ENCODE measurements around the gene IL37.

DNA sequence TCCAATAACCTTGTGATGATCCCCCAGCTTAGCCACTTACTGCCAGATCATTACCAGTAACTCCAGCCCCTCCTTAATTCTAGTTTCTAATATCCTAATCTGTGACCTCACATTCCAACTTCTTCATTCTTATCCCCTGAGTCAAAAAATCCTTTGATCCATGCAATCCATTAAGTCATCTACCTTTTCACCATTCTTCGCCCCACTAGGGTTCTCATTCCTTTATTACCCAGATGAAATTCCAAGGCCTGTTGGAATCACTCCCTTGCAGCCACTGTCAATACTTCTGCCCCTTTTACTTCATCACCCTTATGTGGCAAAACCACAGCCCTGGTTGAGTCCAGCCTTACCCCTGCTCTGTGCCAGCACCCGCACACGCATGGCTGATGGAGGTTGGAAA is 46.5 kb downstream of the IL37 start:
- TF ChIP-seq, protein P1, sequence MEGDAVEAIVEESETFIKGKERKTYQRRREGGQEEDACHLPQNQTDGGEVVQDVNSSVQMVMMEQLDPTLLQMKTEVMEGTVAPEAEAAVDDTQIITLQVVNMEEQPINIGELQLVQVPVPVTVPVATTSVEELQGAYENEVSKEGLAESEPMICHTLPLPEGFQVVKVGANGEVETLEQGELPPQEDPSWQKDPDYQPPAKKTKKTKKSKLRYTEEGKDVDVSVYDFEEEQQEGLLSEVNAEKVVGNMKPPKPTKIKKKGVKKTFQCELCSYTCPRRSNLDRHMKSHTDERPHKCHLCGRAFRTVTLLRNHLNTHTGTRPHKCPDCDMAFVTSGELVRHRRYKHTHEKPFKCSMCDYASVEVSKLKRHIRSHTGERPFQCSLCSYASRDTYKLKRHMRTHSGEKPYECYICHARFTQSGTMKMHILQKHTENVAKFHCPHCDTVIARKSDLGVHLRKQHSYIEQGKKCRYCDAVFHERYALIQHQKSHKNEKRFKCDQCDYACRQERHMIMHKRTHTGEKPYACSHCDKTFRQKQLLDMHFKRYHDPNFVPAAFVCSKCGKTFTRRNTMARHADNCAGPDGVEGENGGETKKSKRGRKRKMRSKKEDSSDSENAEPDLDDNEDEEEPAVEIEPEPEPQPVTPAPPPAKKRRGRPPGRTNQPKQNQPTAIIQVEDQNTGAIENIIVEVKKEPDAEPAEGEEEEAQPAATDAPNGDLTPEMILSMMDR (IDR thresholded peaks at IDR 0.05) = no peak
- TF ChIP-seq EZH2 (IDR thresholded peaks at IDR 0.05; ENCODE audit: borderline replicate concordance, insufficient read depth, low read depth, low read length, poor library complexity, severe bottlenecking) = no peak
